GM18499 (cell line): ENCODE data around the gene SPSB1.
"Not testable (repeated sequence)": the region's sequence is repeated elsewhere in the genome, so short reads cannot be mapped to it uniquely, and the experiment has no call there.

ENCODE experiments used
- ATAC-seq: cut with Tn5 transposase; IDR thresholded peaks from one replicate; pipeline ENCODE4 v1.9.1; 2021; ENCODE audit warnings: moderate number of reproducible peaks; ENCODE audit not compliant: insufficient read depth, unreplicated experiment

Gene SPSB1

GRCh38 chr1:9298282-9298681, 5.6 kb downstream of the SPSB1 start:
- ATAC-seq, result no peak

- ATAC-seq, result not testable (repeated sequence)
Measured at GRCh38 chr1:9299571-9300541, 7.2 kb downstream of the SPSB1 start.

- ATAC-seq, result no peak
Measured at GRCh38 chr1:9300573-9300972, 7.9 kb downstream of the SPSB1 start.

GRCh38 chr1:9302745-9303524, 10.2 kb downstream of the SPSB1 start:
- no peak for ATAC-seq

- ATAC-seq, result no peak
Measured at GRCh38 chr1:9303916-9304315, 11.2 kb downstream of the SPSB1 start.

- no peak for ATAC-seq
Measured at GRCh38 chr1:9305216-9305615, 12.5 kb downstream of the SPSB1 start.

GRCh38 chr1:9306006-9306405, 13.3 kb downstream of the SPSB1 start:
- no peak for ATAC-seq

GRCh38 chr1:9307303-9307702, 14.6 kb downstream of the SPSB1 start:
- ATAC-seq, result no peak

- ATAC-seq, result no peak
Measured at GRCh38 chr1:9308236-9308785, 15.6 kb downstream of the SPSB1 start.

- no peak for ATAC-seq
Measured at GRCh38 chr1:9309080-9309479, 16.4 kb downstream of the SPSB1 start.

- no peak for ATAC-seq
Measured at GRCh38 chr1:9309991-9310390, 17.3 kb downstream of the SPSB1 start.

- ATAC-seq, result no peak
Measured at GRCh38 chr1:9311029-9311428, 18.3 kb downstream of the SPSB1 start.

GRCh38 chr1:9311479-9311878, 18.8 kb downstream of the SPSB1 start:
- no peak for ATAC-seq

- no peak for ATAC-seq
Measured at GRCh38 chr1:9312168-9312720, 19.6 kb downstream of the SPSB1 start.

- no peak for ATAC-seq
Measured at GRCh38 chr1:9313576-9313975, 20.9 kb downstream of the SPSB1 start.

- no peak for ATAC-seq
Measured at GRCh38 chr1:9314111-9314510, 21.4 kb downstream of the SPSB1 start.

GRCh38 chr1:9314711-9315379, 22.2 kb downstream of the SPSB1 start:
- ATAC-seq, result no peak

GRCh38 chr1:9315411-9316079, 22.9 kb downstream of the SPSB1 start:
- no peak for ATAC-seq

GRCh38 chr1:9316080-9316444, 23.4 kb downstream of the SPSB1 start:
- no peak for ATAC-seq

- ATAC-seq, result no peak
Measured at GRCh38 chr1:9316512-9316911, 23.8 kb downstream of the SPSB1 start.
